Astrocyte (in vitro differentiated cells and primary cell): ENCODE data around the gene PARP8.

ENCODE experiments used
- CTCF ChIP-seq: IDR thresholded peaks from 2 replicates; pipeline ENCODE4 v1.5.1; 2011; ENCODE audit warnings: low read depth, mild to moderate bottlenecking, inconsistent platforms, low read length, moderate library complexity; ENCODE audit not compliant: insufficient read depth
- EZH2 ChIP-seq: IDR thresholded peaks from 2 replicates; pipeline ENCODE4 v1.6.1; 2012; ENCODE audit warnings: mild to moderate bottlenecking, low read length, inconsistent platforms; ENCODE audit not compliant: insufficient read depth

DNA sequence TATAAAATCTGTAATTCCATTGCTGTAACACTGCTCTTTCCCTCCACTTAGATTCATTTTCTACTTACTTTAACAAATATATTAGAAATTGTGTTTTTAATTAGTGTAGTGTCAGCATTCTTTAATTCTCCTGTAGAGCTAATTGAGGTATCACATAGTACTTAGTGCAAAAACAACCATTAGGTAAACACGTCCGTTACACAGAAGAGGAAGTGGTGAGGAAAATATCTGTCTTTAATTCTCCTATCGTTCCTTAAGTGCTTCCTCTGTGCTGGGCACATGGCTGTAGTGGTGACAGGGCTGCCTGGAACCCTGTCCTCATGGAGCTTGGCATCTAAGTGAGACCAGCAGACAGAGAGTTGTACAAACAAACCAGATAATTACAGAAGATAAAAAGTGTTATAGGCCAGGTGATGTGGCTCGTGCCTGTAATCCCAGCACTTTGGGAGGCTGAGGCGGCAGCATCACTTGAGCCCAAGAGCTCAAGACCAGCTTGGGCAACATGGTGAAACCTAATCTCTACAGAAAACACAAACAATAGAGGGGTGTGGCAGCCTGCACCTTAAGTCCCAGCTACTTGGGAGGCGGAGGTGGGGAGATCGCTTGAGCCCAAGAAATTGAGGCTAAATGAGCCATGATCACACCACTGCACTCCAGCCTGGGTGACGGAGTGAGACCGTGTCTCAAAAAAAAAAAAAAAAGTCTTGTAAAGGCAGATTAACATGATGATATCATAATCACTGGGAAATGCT lies 36.4 kb downstream of the PARP8 start:
- no peak for TF ChIP-seq CTCF
- TF ChIP-seq EZH2, result no peak
